Liver (tissue), 9 donors: ENCODE results near the gene RPL35. TPM values are rescaled to one million over a fixed set of nuclear protein-coding genes. Genes with fewer than 3 reads are reported as not detected.

Experiments used
- DNase-seq: peaks from one replicate; pipeline ENCODE4 v3.0.0-alpha.2; 2017; ENCODE audit warnings: low spot score
- H3K27ac ChIP-seq, 2 donors: one replicate each; pipeline ENCODE4 v1.7.0; 2013; ENCODE audit warnings: inconsistent platforms in 2 of 2, low read length in 2 of 2, control low read depth in 1 of 2, low read depth in 1 of 2, mild to moderate bottlenecking in 1 of 2
- H3K27me3 ChIP-seq, 4 donors: one replicate each; pipeline versions ENCODE4 v1.6.1 to v1.7.0; 2013; ENCODE audit warnings: low read length in 3 of 4, inconsistent platforms in 1 of 4, mild to moderate bottlenecking in 1 of 4, moderate library complexity in 1 of 4; ENCODE audit not compliant: control insufficient read depth in 4 of 4, insufficient read depth in 4 of 4
- H3K36me3 ChIP-seq, 4 donors: one replicate each; pipeline versions ENCODE4 v1.6.1 to v1.7.0; 2013; ENCODE audit warnings: low read length in 3 of 4, mild to moderate bottlenecking in 3 of 4, low read depth in 1 of 4, moderate library complexity in 1 of 4; ENCODE audit not compliant: control insufficient read depth in 4 of 4, insufficient read depth in 3 of 4
- H3K4me1 ChIP-seq, 4 donors: one replicate each; pipeline versions ENCODE4 v1.6.1 to v1.7.0; 2013; ENCODE audit warnings: low read length in 3 of 4, mild to moderate bottlenecking in 3 of 4, moderate library complexity in 1 of 4; ENCODE audit not compliant: control insufficient read depth in 4 of 4, insufficient read depth in 4 of 4
- H3K4me3 ChIP-seq, 3 donors: one replicate each; pipeline versions ENCODE4 v1.6.1 to v1.7.0; 2013; ENCODE audit warnings: low read length in 3 of 3, control low read depth in 1 of 3, low read depth in 1 of 3, mild to moderate bottlenecking in 1 of 3
- H3K9ac ChIP-seq, 2 donors: one replicate each; pipeline ENCODE4 v1.7.0; 2013; ENCODE audit warnings: low read length in 2 of 2, mild to moderate bottlenecking in 2 of 2, moderate library complexity in 2 of 2, control low read depth in 1 of 2, low read depth in 1 of 2
- H3K9me3 ChIP-seq, 4 donors: one replicate each; pipeline versions ENCODE4 v1.6.1 to v1.7.0; 2013; ENCODE audit warnings: low read length in 3 of 4; ENCODE audit not compliant: control insufficient read depth in 4 of 4
- EGR1 ChIP-seq, 2 donors: IDR thresholded peaks; 2 replicates each; pipeline ENCODE4 v1.6.1; 2016 to 2018; ENCODE audit warnings: antibody characterized with exemption in 2 of 2, low read depth in 2 of 2
- FOXA1 ChIP-seq: IDR thresholded peaks from 2 replicates; pipeline ENCODE4 v1.6.1; 2016; ENCODE audit warnings: antibody characterized with exemption
- FOXA2 ChIP-seq: IDR thresholded peaks from 2 replicates; pipeline ENCODE4 v1.6.1; 2016; ENCODE audit warnings: antibody characterized with exemption
- GABPA ChIP-seq, 2 donors: IDR thresholded peaks in 1 of 2; conservative IDR thresholded peaks in 1 of 2; 2 replicates each; pipeline ENCODE4 v1.6.1; 2016; ENCODE audit warnings: antibody characterized with exemption in 2 of 2, mild to moderate bottlenecking in 1 of 2, moderate library complexity in 1 of 2
- HNF4A ChIP-seq, 2 donors: conservative IDR thresholded peaks; 2 replicates each; pipeline ENCODE4 v1.6.1; 2016; ENCODE audit warnings: antibody characterized with exemption in 2 of 2, mild to moderate bottlenecking in 2 of 2
- HNF4G ChIP-seq: IDR thresholded peaks from 2 replicates; pipeline ENCODE4 v1.6.1; 2016; ENCODE audit warnings: antibody characterized with exemption
- JUND ChIP-seq, 2 donors: IDR thresholded peaks; 2 replicates each; pipeline ENCODE4 v1.6.1; 2016; ENCODE audit warnings: antibody characterized with exemption in 2 of 2
- NR2F2 ChIP-seq: IDR thresholded peaks from 2 replicates; pipeline ENCODE4 v1.6.1; 2016; ENCODE audit warnings: antibody characterized with exemption
- RAD21 ChIP-seq, 2 donors: IDR thresholded peaks; 2 replicates each; pipeline ENCODE4 v1.6.1; 2016; ENCODE audit warnings: antibody characterized with exemption in 2 of 2, mild to moderate bottlenecking in 2 of 2
- RXRA ChIP-seq, 2 donors: IDR thresholded peaks; 2 replicates each; pipeline ENCODE4 v1.6.1; 2017 to 2018; ENCODE audit warnings: antibody characterized with exemption in 2 of 2, mild to moderate bottlenecking in 1 of 2
- SP1 ChIP-seq: IDR thresholded peaks from 2 replicates; pipeline ENCODE4 v1.6.1; 2018; ENCODE audit warnings: antibody characterized with exemption, mild to moderate bottlenecking
- TAF1 ChIP-seq: conservative IDR thresholded peaks from 2 replicates; pipeline ENCODE4 v1.6.1; 2016; ENCODE audit warnings: antibody characterized with exemption, mild to moderate bottlenecking
- YY1 ChIP-seq: IDR thresholded peaks from 2 replicates; pipeline ENCODE4 v1.6.1; 2016; ENCODE audit warnings: antibody characterized with exemption, mild to moderate bottlenecking
- whole genome bisulfite sequencing: extraction: QIAGEN DNeasy Blood & Tissue Kit; methylation state at CpG from one replicate; pipeline ENCODE4 v1.1.7; 2013; 5-methylcytosine and 5-hydroxymethylcytosine counted together
- polyA plus RNA-seq, 2 donors: library from polyadenylated mRNA; stranded (reverse) in 1 of 2; unstranded in 1 of 2; fragments of 200-250 nt in 1 of 2; fragments of >200 nt in 1 of 2; fragmentation: Nextera tagmentation in 1 of 2; extraction: Ambion mirVana in 1 of 2; gene quantifications; one replicate each; pipeline versions ENCODE4 v1.2.1 to v1.2.3, GENCODE V29; 2013 to 2015
- total RNA-seq, 2 donors: library from RNA; depleted of rRNA; stranded (reverse); fragments of >200 nt; gene quantifications; one replicate each; pipeline ENCODE4 v1.2.3, GENCODE V29; 2014
- TF ChIP-seq, protein P1 (sequence below): IDR thresholded peaks from 2 replicates; pipeline ENCODE4 v1.6.1; 2016; ENCODE audit warnings: antibody characterized with exemption
- TF ChIP-seq, protein P2 (sequence below): IDR thresholded peaks from 2 replicates; pipeline ENCODE4 v1.6.1; 2016; ENCODE audit warnings: antibody characterized with exemption, mild to moderate bottlenecking
- TF ChIP-seq, protein P3 (sequence below): fragments of 150-350 bp; IDR thresholded peaks from 2 replicates; pipeline ENCODE4 v1.5.1; 2017; ENCODE audit warnings: improper control_type of control experiment, low read depth, low read length; ENCODE audit not compliant: missing input control
- TF ChIP-seq, protein P4 (sequence below): IDR thresholded peaks from 2 replicates; pipeline ENCODE4 v1.6.1; 2016; ENCODE audit warnings: antibody characterized with exemption
- TF ChIP-seq, protein P5 (sequence below): IDR thresholded peaks from 2 replicates; pipeline ENCODE4 v1.6.1; 2016; ENCODE audit warnings: antibody characterized with exemption
- donor health status: healthy.
- donor health status: healthy.
- donor health status: healthy.
- donor health status: healthy.
- donor health status: healthy.

The RPL35 gene
- total and polyA plus RNA-seq, 4 donors: 623 to 1,101 (median 703) TPM

DNA sequence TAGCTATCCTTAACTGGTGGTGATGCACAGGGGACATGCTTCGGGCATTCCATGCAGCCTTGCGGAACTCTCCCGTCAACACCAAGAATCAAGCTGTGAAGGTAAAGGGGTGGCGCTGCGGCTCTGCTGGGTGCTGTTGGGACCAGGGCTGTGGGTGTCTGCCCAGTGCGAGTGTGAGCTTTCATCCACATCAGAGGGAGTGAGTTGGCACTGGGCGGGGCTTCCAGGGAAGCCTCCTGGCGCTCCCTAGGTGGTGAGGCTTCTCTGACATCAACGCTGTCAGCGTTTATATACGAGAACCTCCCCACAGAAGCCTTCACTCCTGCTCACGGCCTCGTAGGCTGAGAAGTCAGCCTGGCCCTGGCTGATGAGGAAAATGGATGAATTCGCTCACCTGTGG lies 11.9 kb upstream of the RPL35 start:
- Histone ChIP-seq H3K27me3 (no peaks in the 10 kb centered on the region), H3K9ac (no peak overlapping the region), H3K27ac (no peak overlapping the region), H3K9me3 (no peaks in the 10 kb centered on the region), H3K4me3 (no peak overlapping the region), H3K4me1 (peaks cover 4 to 27% (median 18%) of the 10 kb centered on the region in 4 donors), H3K36me3 (peaks cover 14 to 45% (median 18%) of the 10 kb centered on the region in 4 donors)
- 93% methylated on average over 14 of the region's 14 CpGs for WGBS
- DNase-seq: no peak
- TF ChIP-seq FOXA1: no peak
- TF ChIP-seq, protein P1, sequence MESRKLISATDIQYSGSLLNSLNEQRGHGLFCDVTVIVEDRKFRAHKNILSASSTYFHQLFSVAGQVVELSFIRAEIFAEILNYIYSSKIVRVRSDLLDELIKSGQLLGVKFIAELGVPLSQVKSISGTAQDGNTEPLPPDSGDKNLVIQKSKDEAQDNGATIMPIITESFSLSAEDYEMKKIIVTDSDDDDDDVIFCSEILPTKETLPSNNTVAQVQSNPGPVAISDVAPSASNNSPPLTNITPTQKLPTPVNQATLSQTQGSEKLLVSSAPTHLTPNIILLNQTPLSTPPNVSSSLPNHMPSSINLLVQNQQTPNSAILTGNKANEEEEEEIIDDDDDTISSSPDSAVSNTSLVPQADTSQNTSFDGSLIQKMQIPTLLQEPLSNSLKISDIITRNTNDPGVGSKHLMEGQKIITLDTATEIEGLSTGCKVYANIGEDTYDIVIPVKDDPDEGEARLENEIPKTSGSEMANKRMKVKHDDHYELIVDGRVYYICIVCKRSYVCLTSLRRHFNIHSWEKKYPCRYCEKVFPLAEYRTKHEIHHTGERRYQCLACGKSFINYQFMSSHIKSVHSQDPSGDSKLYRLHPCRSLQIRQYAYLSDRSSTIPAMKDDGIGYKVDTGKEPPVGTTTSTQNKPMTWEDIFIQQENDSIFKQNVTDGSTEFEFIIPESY: no peak
- TF ChIP-seq HNF4A (conservative IDR thresholded peaks at IDR 0.05): no peak
- TF ChIP-seq FOXA2: no peak
- TF ChIP-seq JUND (IDR thresholded peaks at IDR 0.05): no peak
- TF ChIP-seq EGR1 (IDR thresholded peaks at IDR 0.05; ENCODE audit: low read depth in 2 of 2): no peak
- TF ChIP-seq RXRA (IDR thresholded peaks at IDR 0.05): no peak
- TF ChIP-seq HNF4G: no peak
- no peak for TF ChIP-seq GABPA (IDR thresholded peaks at IDR 0.05 in 1 of 2, conservative IDR thresholded peaks at IDR 0.05 in 1 of 2)
- no peak for TF ChIP-seq SP1
- TF ChIP-seq, protein P2, sequence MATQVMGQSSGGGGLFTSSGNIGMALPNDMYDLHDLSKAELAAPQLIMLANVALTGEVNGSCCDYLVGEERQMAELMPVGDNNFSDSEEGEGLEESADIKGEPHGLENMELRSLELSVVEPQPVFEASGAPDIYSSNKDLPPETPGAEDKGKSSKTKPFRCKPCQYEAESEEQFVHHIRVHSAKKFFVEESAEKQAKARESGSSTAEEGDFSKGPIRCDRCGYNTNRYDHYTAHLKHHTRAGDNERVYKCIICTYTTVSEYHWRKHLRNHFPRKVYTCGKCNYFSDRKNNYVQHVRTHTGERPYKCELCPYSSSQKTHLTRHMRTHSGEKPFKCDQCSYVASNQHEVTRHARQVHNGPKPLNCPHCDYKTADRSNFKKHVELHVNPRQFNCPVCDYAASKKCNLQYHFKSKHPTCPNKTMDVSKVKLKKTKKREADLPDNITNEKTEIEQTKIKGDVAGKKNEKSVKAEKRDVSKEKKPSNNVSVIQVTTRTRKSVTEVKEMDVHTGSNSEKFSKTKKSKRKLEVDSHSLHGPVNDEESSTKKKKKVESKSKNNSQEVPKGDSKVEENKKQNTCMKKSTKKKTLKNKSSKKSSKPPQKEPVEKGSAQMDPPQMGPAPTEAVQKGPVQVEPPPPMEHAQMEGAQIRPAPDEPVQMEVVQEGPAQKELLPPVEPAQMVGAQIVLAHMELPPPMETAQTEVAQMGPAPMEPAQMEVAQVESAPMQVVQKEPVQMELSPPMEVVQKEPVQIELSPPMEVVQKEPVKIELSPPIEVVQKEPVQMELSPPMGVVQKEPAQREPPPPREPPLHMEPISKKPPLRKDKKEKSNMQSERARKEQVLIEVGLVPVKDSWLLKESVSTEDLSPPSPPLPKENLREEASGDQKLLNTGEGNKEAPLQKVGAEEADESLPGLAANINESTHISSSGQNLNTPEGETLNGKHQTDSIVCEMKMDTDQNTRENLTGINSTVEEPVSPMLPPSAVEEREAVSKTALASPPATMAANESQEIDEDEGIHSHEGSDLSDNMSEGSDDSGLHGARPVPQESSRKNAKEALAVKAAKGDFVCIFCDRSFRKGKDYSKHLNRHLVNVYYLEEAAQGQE: no peak

DNA sequence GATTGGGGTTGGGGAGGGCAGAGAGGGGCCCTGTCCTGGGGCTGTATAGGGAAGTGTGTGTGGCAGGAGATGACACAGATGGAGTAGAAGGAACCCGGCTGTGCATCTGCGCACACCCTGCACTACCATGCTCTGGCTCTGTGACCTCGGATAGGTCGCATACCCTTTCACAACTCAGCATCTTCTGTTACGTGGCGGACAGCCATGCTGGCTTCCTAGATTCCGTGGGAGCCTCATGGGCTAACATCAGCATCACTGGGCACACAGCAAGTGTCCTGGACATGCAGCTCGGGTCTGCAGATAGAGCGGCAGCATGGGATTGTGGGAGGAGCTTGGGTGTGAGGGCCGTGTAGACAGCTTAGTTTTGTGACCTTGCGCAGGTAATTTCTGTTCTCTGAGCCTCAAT lies 9.4 kb upstream of the RPL35 start:
- Histone ChIP-seq H3K27me3 (no peaks in the 10 kb centered on the region), H3K9ac (peak overlapping the region in 1 of 2 donors; percentile 4), H3K4me3 (no peak overlapping the region), H3K9me3 (no peaks in the 10 kb centered on the region), H3K27ac (peak overlapping the region in 1 of 2 donors; percentile 89), H3K36me3 (peaks cover 7 to 21% (median 8%) of the 10 kb centered on the region in 4 donors), H3K4me1 (peaks cover 4 to 36% (median 22%) of the 10 kb centered on the region in 4 donors)
- WGBS: 81% methylated on average over 11 of the region's 11 CpGs
- TF ChIP-seq HNF4G (no peak), YY1 (no peak), TAF1 (no peak), EGR1 (IDR thresholded peaks at IDR 0.05; ENCODE audit: low read depth in 2 of 2) (no peak), NR2F2 (no peak), GABPA (IDR thresholded peaks at IDR 0.05 in 1 of 2, conservative IDR thresholded peaks at IDR 0.05 in 1 of 2) (no peak), RAD21 (IDR thresholded peaks at IDR 0.05) (no peak), RXRA (IDR thresholded peaks at IDR 0.05) (no peak), JUND (IDR thresholded peaks at IDR 0.05) (no peak), FOXA1 (no peak), SP1 (no peak)
- TF ChIP-seq, protein P3, sequence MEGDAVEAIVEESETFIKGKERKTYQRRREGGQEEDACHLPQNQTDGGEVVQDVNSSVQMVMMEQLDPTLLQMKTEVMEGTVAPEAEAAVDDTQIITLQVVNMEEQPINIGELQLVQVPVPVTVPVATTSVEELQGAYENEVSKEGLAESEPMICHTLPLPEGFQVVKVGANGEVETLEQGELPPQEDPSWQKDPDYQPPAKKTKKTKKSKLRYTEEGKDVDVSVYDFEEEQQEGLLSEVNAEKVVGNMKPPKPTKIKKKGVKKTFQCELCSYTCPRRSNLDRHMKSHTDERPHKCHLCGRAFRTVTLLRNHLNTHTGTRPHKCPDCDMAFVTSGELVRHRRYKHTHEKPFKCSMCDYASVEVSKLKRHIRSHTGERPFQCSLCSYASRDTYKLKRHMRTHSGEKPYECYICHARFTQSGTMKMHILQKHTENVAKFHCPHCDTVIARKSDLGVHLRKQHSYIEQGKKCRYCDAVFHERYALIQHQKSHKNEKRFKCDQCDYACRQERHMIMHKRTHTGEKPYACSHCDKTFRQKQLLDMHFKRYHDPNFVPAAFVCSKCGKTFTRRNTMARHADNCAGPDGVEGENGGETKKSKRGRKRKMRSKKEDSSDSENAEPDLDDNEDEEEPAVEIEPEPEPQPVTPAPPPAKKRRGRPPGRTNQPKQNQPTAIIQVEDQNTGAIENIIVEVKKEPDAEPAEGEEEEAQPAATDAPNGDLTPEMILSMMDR: no peak
- TF ChIP-seq, protein P2: no peak
- TF ChIP-seq, protein P4, sequence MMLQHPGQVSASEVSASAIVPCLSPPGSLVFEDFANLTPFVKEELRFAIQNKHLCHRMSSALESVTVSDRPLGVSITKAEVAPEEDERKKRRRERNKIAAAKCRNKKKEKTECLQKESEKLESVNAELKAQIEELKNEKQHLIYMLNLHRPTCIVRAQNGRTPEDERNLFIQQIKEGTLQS: no peak
- TF ChIP-seq, protein P5, sequence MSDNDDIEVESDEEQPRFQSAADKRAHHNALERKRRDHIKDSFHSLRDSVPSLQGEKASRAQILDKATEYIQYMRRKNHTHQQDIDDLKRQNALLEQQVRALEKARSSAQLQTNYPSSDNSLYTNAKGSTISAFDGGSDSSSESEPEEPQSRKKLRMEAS: no peak
- no peak for DNase-seq
